Activated T-cell treated with anti-CD3 and anti-CD28 coated beads for 48 hours (primary cell): ENCODE results near the gene ZNF280A.
A peak's percentile ranks its signal among the peaks of the same experiment; 100 is the strongest.
"Not testable (repeated sequence)": the region's sequence is repeated elsewhere in the genome, so short reads cannot be mapped to it uniquely, and the experiment has no call there.

Experiments
- DNase-seq: peaks from one replicate; pipeline ENCODE4 v3.0.0-alpha.2; 2020; ENCODE audit warnings: low read depth

ZNF280A gene

DNA sequence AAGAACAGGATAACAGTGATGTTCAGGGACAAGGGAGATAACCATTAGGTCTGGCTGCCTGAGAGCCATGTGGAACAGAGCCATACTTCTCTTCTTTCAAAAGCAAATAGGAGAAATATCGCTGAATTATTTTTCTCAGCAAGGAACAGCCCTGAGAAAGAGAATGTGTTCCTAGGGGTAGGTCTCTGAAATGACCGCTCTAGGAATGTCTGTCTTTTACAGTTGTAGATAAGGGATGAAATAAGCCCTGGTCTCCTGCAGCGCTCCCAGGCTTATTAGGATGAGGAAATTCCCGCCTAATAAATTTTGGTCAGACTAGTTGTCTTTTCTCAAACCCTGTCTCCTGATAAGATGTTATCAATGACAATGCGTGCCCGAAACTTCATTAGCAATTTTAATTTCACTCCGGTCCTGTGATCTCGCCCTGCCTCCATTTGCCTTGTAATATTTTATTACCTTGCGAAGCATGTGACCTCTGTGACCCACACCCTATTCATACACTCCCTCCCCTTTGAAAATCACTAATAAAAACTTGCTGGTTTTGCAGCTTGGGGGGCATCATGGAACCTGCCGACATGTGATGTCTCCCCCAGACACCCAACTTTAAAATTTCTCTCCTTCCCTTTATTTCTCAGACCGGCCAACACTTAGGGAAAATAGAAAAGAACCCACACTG lies 51.1 kb downstream of the ZNF280A start:
- not testable (repeated sequence) for DNase-seq

DNA sequence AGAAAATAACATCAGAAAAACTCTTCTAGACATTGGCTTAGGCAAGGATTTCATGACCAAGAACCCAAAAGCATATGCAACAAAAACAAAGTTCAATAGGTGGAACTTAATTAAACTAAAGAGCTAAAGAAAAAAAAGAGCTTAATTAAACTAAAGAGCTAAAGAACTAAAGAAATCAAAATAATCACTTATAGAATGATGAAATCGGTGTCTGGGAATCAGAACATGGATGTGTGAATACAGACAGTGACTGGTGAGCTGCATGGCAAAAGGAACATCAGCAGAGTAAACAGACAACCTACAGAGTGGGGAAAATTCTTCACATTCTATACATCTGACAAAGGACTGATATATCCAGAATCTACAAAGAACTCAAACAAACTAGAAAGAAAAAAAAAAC lies 53.0 kb downstream of the ZNF280A start:
- DNase-seq = no peak

DNA sequence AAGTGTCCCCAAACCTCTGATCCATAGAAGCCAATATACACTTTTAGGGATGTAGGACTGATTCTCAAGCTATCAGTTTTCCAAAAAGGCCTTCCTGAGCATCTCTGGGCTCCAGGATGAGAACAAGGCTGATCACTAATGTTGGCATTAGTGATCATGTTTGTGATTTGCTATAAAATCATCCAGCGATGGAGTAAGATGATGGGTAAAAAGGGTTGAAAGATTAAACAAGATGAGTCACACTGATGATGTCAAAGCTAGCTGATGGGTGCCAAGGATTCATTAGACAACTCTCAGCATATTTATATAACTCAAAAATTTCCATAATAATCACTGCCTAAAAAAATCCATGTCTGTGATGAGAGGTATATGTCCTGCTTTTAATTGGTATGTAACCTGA lies 54.3 kb downstream of the ZNF280A start:
- no peak for DNase-seq

DNA sequence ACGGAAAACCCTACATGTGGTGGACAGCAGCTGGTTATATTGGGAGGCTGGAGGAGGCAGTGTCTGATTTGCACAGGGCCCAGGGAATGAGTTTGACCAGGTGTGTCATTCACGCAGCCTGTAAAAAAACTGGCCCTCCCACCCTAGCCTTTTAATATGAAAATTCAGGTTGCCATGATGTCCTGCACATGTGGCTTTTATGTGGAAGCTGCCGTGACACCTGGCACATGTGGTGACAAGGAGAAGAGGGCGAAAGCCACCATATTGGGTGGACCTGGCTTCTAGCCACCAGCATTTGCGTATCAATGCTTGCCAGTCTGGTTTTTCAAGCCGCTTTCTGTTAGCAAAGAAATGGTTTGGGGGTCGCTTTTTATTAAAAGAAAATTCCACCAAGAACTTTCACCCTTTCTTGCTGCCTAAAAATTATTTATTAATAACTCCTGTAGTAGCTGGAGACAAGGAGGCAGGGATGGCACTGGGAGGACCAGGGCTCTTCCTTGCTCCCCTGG lies 54.9 kb downstream of the ZNF280A start:
- DNase-seq = no peak

DNA sequence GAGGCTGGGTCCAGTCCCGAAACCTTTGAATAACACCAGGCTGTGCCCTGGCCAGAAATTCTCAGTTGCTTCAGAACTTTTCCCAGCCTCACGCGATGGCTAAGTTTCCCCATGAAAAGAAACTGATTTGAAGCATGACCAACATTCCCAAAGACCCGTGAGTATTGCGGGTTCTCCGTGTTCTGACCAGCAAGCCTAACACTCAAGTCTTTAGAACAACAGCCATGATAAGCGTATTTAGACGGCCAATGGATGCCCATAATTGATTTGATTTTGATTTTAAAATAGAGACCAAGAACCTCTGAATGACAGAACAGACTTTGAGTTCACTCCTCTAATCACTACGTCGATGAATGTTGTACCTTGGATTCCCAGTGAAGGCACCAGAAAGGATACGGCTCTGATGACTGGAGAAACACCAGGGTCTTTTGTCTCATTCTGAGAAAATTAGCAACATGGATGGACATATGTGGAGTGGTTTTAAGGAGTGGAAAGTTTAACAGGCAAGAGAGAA lies 55.5 kb downstream of the ZNF280A start:
- no peak for DNase-seq

DNA sequence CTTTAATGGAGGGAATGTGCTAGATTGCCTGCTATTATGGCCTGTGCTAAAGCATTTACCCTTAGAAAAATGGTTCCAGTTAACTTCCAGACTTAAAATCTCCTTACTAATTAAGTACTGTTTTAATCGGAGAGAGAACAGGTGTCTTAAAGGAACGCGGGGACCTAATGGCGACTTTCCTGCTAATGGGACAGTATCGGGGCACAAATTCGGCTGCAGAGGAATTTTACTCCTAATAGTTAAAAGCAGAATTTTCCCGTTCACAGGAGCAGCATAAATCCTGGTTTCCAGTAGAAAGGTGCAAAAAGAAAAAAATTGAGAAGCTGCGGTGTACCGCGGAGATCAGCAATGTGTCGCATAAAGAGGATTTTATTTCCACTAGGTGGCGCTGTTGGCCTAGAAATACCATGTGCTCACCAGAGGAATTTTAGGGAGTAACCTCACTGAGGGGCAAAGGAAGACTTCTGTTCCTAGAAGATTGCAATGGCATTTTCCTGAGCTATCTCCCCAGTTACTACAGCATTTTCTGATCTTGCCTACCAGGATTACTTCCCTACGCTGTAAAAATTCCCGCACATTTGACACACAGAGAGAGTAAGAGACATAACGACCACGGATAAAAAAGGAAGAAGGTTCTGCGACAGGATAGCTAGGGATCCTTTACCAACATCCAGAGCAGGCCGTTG lies 56.1 kb downstream of the ZNF280A start:
- peak; percentile 18 for DNase-seq
